Ovary (tissue), 3 donors: ENCODE data around the gene ZNF385A.

Experiments used
- CTCF ChIP-seq, 3 donors: fragments of 450-650 bp in 2 of 3; fragments of 200-600 bp in 1 of 3; IDR thresholded peaks; one replicate each; pipeline versions ENCODE4 v1.5.1 to v1.8.0; 2016 to 2022; ENCODE audit warnings: antibody characterized with exemption in 3 of 3, mild to moderate bottlenecking in 1 of 3
- EP300 ChIP-seq: sonication (generic); formaldehyde crosslinking; IDR thresholded peaks from one replicate; pipeline ENCODE4 v1.6.1; 2017; ENCODE audit warnings: antibody characterized with exemption
- POLR2A ChIP-seq: fragments of 450-650 bp; IDR thresholded peaks from one replicate; pipeline ENCODE4 v1.6.1; 2017; ENCODE audit warnings: antibody characterized with exemption, mild to moderate bottlenecking, moderate library complexity
- donor health status: DM: no; HTN: no; CAD: no.

GRCh38 chr12:54416687-54417603 lies 32.4 kb upstream of the ZNF385A start:
- TF ChIP-seq CTCF (IDR thresholded peaks at IDR 0.05) (no peak), POLR2A (no peak), EP300 (no peak)
